ENCODE results near the gene ELANE. TPM values are rescaled to one million over a fixed set of nuclear protein-coding genes. Genes with fewer than 3 reads are reported as not detected.
"Not testable (repeated sequence)": the region's sequence is repeated elsewhere in the genome, so short reads cannot be mapped to it uniquely, and the experiment has no call there.

ELANE gene
- total and polyA plus RNA-seq, 4 donors = 1.4 to 21.0 (median 9.3) TPM

DNA sequence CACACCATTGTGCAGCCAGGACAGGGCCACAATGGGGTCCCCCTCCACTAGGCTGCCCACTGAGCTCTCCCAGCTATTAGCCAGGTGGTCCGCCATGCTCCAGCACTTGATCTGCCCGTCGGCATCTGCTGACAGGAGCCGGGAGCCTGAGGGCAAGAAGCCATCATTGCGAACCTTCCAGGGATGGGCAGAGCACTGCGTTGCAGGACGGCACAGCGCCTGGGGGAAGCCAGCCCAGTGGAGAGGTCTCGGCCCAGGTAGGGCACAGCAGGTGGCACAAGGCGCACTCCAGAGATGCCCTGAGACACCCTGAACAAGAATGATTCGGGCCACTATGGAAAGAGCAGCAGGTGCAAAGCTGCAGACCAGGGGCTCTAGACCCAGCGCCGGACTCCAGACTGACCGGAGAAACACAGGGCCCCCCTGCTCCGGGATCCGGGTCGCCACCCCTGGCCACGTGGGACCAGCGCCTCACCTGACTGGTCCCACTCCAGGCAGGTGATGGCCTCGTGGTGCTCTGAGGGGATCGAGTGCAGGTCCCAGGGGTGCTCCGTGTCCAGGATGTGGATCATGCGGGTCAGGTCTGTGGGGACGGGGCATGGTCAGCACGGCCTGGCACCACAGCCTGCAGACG, 37.7 kb downstream of the ELANE start:
- H3K36me3 ChIP-seq (ENCODE audit: control insufficient read depth in 4 of 4, insufficient read depth in 4 of 4, low read length in 4 of 4) = peaks cover 0 to 41% (median 19%) of the 10 kb centered on the region in 4 donors
- H3K27ac ChIP-seq (ENCODE audit: low read depth in 1 of 2, low read length in 1 of 2) = no peak overlapping the region
- no peak overlapping the region for H3K9ac ChIP-seq (ENCODE audit: insufficient read depth in 1 of 2, low read length in 2 of 2)
- TF ChIP-seq, protein P1, sequence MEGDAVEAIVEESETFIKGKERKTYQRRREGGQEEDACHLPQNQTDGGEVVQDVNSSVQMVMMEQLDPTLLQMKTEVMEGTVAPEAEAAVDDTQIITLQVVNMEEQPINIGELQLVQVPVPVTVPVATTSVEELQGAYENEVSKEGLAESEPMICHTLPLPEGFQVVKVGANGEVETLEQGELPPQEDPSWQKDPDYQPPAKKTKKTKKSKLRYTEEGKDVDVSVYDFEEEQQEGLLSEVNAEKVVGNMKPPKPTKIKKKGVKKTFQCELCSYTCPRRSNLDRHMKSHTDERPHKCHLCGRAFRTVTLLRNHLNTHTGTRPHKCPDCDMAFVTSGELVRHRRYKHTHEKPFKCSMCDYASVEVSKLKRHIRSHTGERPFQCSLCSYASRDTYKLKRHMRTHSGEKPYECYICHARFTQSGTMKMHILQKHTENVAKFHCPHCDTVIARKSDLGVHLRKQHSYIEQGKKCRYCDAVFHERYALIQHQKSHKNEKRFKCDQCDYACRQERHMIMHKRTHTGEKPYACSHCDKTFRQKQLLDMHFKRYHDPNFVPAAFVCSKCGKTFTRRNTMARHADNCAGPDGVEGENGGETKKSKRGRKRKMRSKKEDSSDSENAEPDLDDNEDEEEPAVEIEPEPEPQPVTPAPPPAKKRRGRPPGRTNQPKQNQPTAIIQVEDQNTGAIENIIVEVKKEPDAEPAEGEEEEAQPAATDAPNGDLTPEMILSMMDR (IDR thresholded peaks at IDR 0.05; ENCODE audit: control extremely low read depth, extremely low read depth) = no peak
- H3K4me1 ChIP-seq (ENCODE audit: control insufficient read depth in 5 of 5, insufficient read depth in 5 of 5, low read length in 5 of 5) = peaks cover 0 to 6% (median 0%) of the 10 kb centered on the region in 5 donors
- no peak for DNase-seq
- no peak for ATAC-seq (ENCODE audit: insufficient read depth, low FRiP score)
- 95 to 96% methylated on average over 26 of the region's 26 CpGs for WGBS, 2 donors
- H3K27me3 ChIP-seq (ENCODE audit: control insufficient read depth in 3 of 3, insufficient read depth in 3 of 3, low read length in 2 of 3) = no peaks in the 10 kb centered on the region
- no peaks in the 10 kb centered on the region for H3K9me3 ChIP-seq (ENCODE audit: control insufficient read depth in 4 of 4, insufficient read depth in 3 of 4, low read length in 3 of 4)
- no peak overlapping the region for H3K4me3 ChIP-seq

DNA sequence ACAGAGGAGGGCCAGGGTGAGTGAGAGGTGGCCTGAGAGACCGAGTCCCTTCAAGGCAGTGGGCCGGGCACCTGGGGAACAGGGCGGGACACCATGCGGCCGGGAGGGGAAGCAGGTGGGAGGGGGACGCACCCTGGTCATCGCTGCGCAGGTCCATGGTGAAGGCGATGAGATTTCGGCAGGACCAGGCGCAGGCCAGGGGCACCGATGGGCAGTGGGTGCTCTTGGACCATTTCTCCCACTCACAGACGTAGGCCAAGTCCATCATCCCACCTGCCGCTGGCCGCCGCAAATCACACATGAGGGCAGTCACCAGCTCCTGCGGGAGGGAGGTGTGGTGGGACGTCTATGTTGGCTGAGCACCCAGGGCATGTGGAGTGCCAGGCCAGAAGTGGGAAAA, 38.7 kb downstream of the ELANE start:
- DNase-seq (no peak), ATAC-seq (ENCODE audit: insufficient read depth, low FRiP score) (no peak)
- TF ChIP-seq, protein P1 (IDR thresholded peaks at IDR 0.05; ENCODE audit: control extremely low read depth, extremely low read depth) = no peak
- H3K27ac ChIP-seq (ENCODE audit: low read depth in 1 of 2, low read length in 1 of 2) = no peak overlapping the region
- WGBS, 2 donors = 90 to 91% methylated on average over 18 of the region's 18 CpGs
- H3K9me3 ChIP-seq (ENCODE audit: control insufficient read depth in 4 of 4, insufficient read depth in 3 of 4, low read length in 3 of 4) = no peaks in the 10 kb centered on the region
- H3K9ac ChIP-seq (ENCODE audit: insufficient read depth in 1 of 2, low read length in 2 of 2) = no peak overlapping the region
- H3K36me3 ChIP-seq (ENCODE audit: control insufficient read depth in 4 of 4, insufficient read depth in 4 of 4, low read length in 4 of 4) = peaks cover 0 to 30% (median 14%) of the 10 kb centered on the region in 4 donors
- H3K27me3 ChIP-seq (ENCODE audit: control insufficient read depth in 3 of 3, insufficient read depth in 3 of 3, low read length in 2 of 3) = no peaks in the 10 kb centered on the region
- H3K4me1 ChIP-seq (ENCODE audit: control insufficient read depth in 5 of 5, insufficient read depth in 5 of 5, low read length in 5 of 5) = peaks cover 0 to 6% (median 0%) of the 10 kb centered on the region in 5 donors
- H3K4me3 ChIP-seq = no peak overlapping the region

DNA sequence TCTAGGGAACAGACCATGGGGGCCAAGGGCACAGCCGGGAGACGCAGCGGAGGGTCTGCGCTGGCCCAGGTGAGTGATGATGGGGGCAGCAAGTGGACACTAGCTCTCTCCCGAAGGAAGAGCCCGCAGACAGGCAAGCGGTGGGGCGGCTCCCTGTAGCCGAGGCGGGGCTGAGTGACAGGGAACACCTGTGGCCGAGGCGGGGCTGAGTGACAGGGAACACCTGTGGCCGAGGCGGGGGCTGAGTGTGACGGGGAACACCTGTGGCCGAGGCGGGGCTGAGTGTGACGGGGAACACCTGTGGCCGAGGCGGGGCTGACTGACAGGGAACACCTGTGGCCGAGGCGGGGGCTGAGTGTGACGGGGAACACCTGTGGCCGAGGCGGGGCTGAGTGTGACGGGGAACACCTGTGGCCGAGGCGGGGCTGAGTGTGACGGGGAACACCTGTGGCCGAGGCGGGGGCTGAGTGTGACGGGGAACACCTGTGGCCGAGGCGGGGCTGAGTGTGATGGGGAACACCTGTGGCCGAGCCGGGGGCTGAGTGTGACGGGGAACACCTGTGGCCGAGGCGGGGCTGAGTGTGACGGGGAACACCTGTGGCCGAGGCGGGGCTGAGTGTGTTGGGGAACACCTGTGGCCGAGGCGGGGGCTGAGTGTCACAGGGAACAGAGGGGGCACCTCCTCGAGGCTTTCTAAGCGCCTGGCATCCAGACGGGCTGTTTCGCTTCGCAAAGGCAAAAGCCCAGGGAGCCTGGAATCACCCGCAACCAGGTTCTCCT, 39.5 kb downstream of the ELANE start:
- H3K9me3 ChIP-seq (ENCODE audit: control insufficient read depth in 4 of 4, insufficient read depth in 3 of 4, low read length in 3 of 4); H3K4me3 ChIP-seq; H3K27me3 ChIP-seq (ENCODE audit: control insufficient read depth in 3 of 3, insufficient read depth in 3 of 3, low read length in 2 of 3); H3K4me1 ChIP-seq (ENCODE audit: control insufficient read depth in 5 of 5, insufficient read depth in 5 of 5, low read length in 5 of 5); ATAC-seq (ENCODE audit: insufficient read depth, low FRiP score); DNase-seq: not testable (repeated sequence)
- peak overlapping the region; percentile 63 to 72 for H3K9ac ChIP-seq (ENCODE audit: insufficient read depth in 1 of 2, low read length in 2 of 2)
- 56 to 79% methylated on average over 41 to 50 of the region's 50 CpGs for WGBS, 2 donors
- peaks cover 0 to 23% (median 12%) of the 10 kb centered on the region in 4 donors for H3K36me3 ChIP-seq (ENCODE audit: control insufficient read depth in 4 of 4, insufficient read depth in 4 of 4, low read length in 4 of 4)
- peak overlapping the region in 1 of 2 donors; percentile 37 for H3K27ac ChIP-seq (ENCODE audit: low read depth in 1 of 2, low read length in 1 of 2)

DNA sequence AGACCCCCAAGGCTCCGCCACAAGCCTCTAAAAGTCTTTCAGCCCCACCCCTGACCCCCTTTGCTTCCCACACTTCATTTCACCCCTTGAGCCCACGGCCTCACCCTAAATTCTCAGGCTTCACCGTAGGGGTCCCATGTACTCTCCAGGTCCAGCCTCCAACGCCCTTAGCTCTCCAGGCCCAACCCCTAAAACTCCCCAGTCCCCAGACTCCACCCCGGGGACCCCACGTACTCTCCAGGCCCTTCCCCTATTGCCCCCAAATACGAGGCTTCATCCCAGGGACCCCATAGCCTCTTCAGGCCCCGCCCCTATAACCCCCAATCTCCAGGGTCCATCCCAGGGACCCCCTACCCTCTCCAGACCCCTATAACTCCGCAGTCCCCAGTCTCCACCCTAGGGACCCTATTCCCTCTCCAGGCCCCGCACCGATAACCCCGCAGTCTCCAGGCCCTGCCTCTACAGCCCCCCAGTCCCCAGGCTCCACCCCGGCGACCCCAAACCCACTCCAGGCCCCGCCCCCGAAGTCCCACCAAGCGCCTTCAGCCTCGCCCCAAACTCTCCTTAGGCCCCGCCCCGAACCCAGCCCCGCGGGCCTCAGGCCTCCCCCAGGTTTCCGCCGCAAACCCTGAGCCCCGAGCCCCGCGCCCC, 40.3 kb downstream of the ELANE start:
- Histone ChIP-seq H3K27ac (ENCODE audit: low read depth in 1 of 2, low read length in 1 of 2) (peak overlapping the region in 1 of 2 donors; percentile 37), H3K9me3 (ENCODE audit: control insufficient read depth in 4 of 4, insufficient read depth in 3 of 4, low read length in 3 of 4) (no peaks in the 10 kb centered on the region), H3K4me1 (ENCODE audit: control insufficient read depth in 5 of 5, insufficient read depth in 5 of 5, low read length in 5 of 5) (peaks cover 0 to 6% (median 0%) of the 10 kb centered on the region in 5 donors), H3K9ac (ENCODE audit: insufficient read depth in 1 of 2, low read length in 2 of 2) (peak overlapping the region; percentile 72 to 88), H3K4me3 (peak overlapping the region; percentile 89), H3K27me3 (ENCODE audit: control insufficient read depth in 3 of 3, insufficient read depth in 3 of 3, low read length in 2 of 3) (no peaks in the 10 kb centered on the region), H3K36me3 (ENCODE audit: control insufficient read depth in 4 of 4, insufficient read depth in 4 of 4, low read length in 4 of 4) (peaks cover 0 to 25% (median 13%) of the 10 kb centered on the region in 4 donors)
- TF ChIP-seq, protein P1 (IDR thresholded peaks at IDR 0.05; ENCODE audit: control extremely low read depth, extremely low read depth) = no peak
- WGBS, 2 donors = 4 to 6% methylated on average over 21 to 27 of the region's 27 CpGs
- DNase-seq (peak in 1 of 3 donors; percentile 16), ATAC-seq (ENCODE audit: insufficient read depth, low FRiP score) (no peak)
